Right lobe of liver (tissue), 6 donors: ENCODE data around the gene SPOCK1. TPM values are rescaled to one million over a fixed set of nuclear protein-coding genes. Genes with fewer than 3 reads are reported as not detected.

Source experiments
- ATAC-seq, 4 donors: fragments of 200-7000 bp; cut with Tn5 transposase; one replicate each; pipeline ENCODE4 v1.9.1; 2020; ENCODE audit warnings: mild to moderate bottlenecking in 4 of 4, moderate library complexity in 4 of 4
- DNase-seq, 3 donors: peaks; one replicate each; pipeline ENCODE4 v3.0.0-alpha.2; 2020
- H3K27ac ChIP-seq, 3 donors: fragments of 200-600 bp; one replicate each; pipeline ENCODE4 v1.8.0; 2022
- H3K27me3 ChIP-seq, 2 donors: fragments of 200-600 bp; one replicate each; pipeline ENCODE4 v1.8.0; 2022
- H3K36me3 ChIP-seq, 4 donors: fragments of 200-600 bp; sonication (generic) in 1 of 4; one replicate each; pipeline versions ENCODE4 v1.5.1 to v1.8.0; 2017 to 2022; ENCODE audit warnings: control low read depth in 1 of 4
- H3K4me1 ChIP-seq, 4 donors: fragments of 200-600 bp; sonication (generic) in 1 of 4; one replicate each; pipeline versions ENCODE4 v1.5.1 to v1.8.0; 2017 to 2022; ENCODE audit warnings: control low read depth in 1 of 4
- H3K4me3 ChIP-seq, 3 donors: fragments of 200-600 bp; one replicate each; pipeline ENCODE4 v1.8.0; 2022
- H3K9me3 ChIP-seq, 4 donors: fragments of 200-600 bp; sonication (generic) in 1 of 4; one replicate each; pipeline versions ENCODE4 v1.5.1 to v1.8.0; 2017 to 2022; ENCODE audit warnings: control low read depth in 1 of 4
- POLR2A ChIP-seq: fragments of 450-650 bp; IDR thresholded peaks from one replicate; pipeline ENCODE4 v1.6.1; 2017; ENCODE audit warnings: antibody characterized with exemption, mild to moderate bottlenecking
- WGBS: methylation state at CpG from one replicate; pipeline ENCODE4 v1.1.6; 2018; ENCODE audit warnings: low coverage, low lambda C conversion rate; ENCODE audit not compliant: insufficient coverage; ENCODE audit errors: missing lambda C conversion rate; 5-methylcytosine and 5-hydroxymethylcytosine counted together
- intact Hi-C, 2 donors: fragments of 100-400 bp; cut with DNase I; formaldehyde crosslinking; loops; one replicate each; pipeline versions ENCODE4 v1.11.2 to v1.14.1; 2022
- total RNA-seq, 6 experiments: library from RNA; depleted of rRNA in 2 of 6; stranded (reverse); fragments of >200 nt in 2 of 6; fragmentation: NEBNext Ultra II Directional in 3 of 6; extraction: Animal tissue kit (Norgen Biotek cat#: 25700) in 3 of 6; gene quantifications; one replicate each; pipeline versions ENCODE4 v1.1.0 to v1.2.4, GENCODE V29; 2016 to 2023
- TF ChIP-seq, protein P1 (sequence below), 4 donors: fragments of 200-600 bp in 3 of 4; fragments of 450-650 bp in 1 of 4; IDR thresholded peaks; one replicate each; pipeline versions ENCODE4 v1.5.1 to v1.8.0; 2016 to 2022; ENCODE audit warnings: antibody characterized with exemption in 4 of 4, mild to moderate bottlenecking in 2 of 4
- donor health status: DM: no; HTN: yes; CAD: no.
- donor health status: DM: no; HTN: no; CAD: no.
- donor health status: DM: no; HTN: no; CAD: no.
- donor health status: DM: no; HTN: yes; CAD: no.
- donor health status: DM: no; HTN: yes; CAD: no.

The SPOCK1 gene
- total RNA-seq, 6 experiments from 2014 or later: 0.06 to 0.86 (median 0.15) TPM; not detected in 1

DNA sequence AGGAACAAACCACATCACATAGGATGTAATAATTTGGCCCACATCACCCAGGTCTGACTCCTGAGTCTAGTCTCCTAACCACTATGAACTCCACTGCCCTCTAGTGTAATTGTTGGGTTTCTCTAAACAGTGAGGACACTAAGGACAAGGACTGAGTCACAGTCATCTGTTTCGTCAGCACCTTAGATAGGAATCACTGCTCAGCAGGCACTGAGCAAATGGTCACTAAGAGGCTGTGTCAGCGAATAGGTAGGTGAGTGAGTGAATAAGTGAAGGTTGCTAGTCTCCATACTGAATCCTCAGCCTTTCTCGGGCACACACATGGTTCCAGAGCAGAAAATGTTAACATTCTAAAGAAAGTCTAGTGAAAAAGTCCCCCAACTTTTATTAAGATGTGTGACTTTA, 278.6 kb downstream of the SPOCK1 start:
- WGBS: 31% methylated on average over 3 of the region's 3 CpGs
- no peaks in the 10 kb centered on the region for H3K9me3 ChIP-seq
- no peak overlapping the region for H3K27ac ChIP-seq
- no peak overlapping the region for H3K4me3 ChIP-seq
- H3K27me3 ChIP-seq: no peaks in the 10 kb centered on the region
- DNase-seq (no peak), ATAC-seq (peak; percentile 40 to 95 (median 60))
- no peak for TF ChIP-seq POLR2A
- TF ChIP-seq, protein P1, sequence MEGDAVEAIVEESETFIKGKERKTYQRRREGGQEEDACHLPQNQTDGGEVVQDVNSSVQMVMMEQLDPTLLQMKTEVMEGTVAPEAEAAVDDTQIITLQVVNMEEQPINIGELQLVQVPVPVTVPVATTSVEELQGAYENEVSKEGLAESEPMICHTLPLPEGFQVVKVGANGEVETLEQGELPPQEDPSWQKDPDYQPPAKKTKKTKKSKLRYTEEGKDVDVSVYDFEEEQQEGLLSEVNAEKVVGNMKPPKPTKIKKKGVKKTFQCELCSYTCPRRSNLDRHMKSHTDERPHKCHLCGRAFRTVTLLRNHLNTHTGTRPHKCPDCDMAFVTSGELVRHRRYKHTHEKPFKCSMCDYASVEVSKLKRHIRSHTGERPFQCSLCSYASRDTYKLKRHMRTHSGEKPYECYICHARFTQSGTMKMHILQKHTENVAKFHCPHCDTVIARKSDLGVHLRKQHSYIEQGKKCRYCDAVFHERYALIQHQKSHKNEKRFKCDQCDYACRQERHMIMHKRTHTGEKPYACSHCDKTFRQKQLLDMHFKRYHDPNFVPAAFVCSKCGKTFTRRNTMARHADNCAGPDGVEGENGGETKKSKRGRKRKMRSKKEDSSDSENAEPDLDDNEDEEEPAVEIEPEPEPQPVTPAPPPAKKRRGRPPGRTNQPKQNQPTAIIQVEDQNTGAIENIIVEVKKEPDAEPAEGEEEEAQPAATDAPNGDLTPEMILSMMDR (IDR thresholded peaks at IDR 0.05): peak in 3 of 4 donors; percentile 28 to 30 (median 28)
- intact Hi-C loops: no loop called here
- H3K4me1 ChIP-seq: no peaks in the 10 kb centered on the region
- no peaks in the 10 kb centered on the region for H3K36me3 ChIP-seq

DNA sequence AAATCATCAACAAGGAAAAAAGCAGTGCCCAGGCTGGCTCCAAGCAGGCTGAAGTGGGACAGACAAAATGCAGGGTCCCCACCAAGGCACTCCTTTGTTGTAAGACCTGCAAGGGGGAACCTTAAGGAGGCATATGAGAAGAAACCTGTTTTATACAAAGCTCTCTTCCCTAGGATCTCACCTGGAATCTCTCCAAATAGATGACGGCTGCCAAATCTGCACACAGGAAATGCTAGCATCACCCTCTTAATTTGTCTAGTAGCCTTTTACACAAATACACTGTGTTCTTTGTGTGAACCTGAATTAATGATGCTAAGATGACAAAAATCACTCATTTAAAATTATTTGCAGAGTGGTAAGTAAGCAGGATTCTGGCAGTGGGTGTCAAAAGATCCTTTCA, 280.2 kb downstream of the SPOCK1 start:
- no peaks in the 10 kb centered on the region for H3K9me3 ChIP-seq
- H3K4me1 ChIP-seq: no peaks in the 10 kb centered on the region
- WGBS: 22% methylated on average over 1 of the region's 1 CpG
- no peaks in the 10 kb centered on the region for H3K27me3 ChIP-seq
- H3K4me3 ChIP-seq: no peak overlapping the region
- no peaks in the 10 kb centered on the region for H3K36me3 ChIP-seq
- TF ChIP-seq, protein P1 (IDR thresholded peaks at IDR 0.05): no peak
- no peak for TF ChIP-seq POLR2A
- no peak overlapping the region for H3K27ac ChIP-seq
- DNase-seq (no peak), ATAC-seq (peak in 1 of 4 donors; percentile 9)
- intact Hi-C loops: no loop called here

DNA sequence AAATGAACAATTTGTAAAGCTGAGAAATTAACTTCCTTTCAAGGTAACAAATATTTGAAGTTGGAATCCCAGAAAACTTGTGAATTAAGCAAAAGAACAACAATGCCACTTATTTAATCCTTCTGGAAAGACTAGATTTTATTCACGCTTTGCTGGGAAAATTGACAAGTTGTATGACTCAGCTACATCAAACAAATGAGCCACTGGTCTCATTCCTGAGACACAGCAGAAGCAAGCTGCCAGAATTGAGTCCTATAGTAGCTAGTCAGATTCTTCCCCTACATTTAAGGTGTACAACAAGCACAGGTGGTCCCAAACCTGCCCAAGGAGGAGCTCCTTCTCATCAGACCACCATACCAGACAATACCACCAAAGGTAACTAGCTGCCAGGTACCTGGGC, 280.7 kb downstream of the SPOCK1 start:
- no peak overlapping the region for H3K4me3 ChIP-seq
- intact Hi-C loops: no loop called here
- DNase-seq (no peak), ATAC-seq (peak in 1 of 4 donors; percentile 63)
- no peak overlapping the region for H3K27ac ChIP-seq
- H3K9me3 ChIP-seq: no peaks in the 10 kb centered on the region
- H3K27me3 ChIP-seq: no peaks in the 10 kb centered on the region
- H3K4me1 ChIP-seq: no peaks in the 10 kb centered on the region
- H3K36me3 ChIP-seq: no peaks in the 10 kb centered on the region
- no peak for TF ChIP-seq POLR2A
- TF ChIP-seq, protein P1 (IDR thresholded peaks at IDR 0.05): no peak
- 0% methylated on average over 1 of the region's 1 CpG for WGBS

DNA sequence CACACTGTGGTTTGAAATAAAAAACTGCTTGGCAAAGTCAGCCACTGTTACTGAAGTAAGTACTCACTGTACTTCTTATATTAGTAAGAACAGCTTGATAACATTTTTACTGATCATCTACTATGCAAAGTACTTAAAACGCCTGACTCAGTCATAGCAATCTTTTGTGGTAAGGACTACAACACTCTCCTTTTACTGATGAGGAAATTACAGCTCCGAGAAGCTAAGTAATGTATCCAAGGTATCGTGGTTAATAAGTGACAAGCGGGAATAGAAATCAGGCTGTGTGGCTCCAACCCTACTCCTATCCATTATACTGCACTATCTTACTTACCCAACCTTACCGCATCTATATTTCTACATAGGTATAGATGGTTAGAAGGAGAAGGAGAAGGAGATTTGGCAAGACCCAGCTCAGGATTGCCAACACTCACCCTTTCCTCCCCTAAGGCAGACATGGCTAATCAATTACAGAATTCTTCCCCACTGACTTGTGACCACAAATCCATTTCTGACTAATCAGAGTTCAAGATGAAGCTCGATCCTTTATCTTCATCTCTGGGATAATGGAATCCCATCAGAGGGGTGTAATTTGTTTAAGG, 281.4 kb downstream of the SPOCK1 start:
- Histone ChIP-seq H3K9me3 (no peaks in the 10 kb centered on the region), H3K4me3 (no peak overlapping the region), H3K36me3 (no peaks in the 10 kb centered on the region), H3K4me1 (no peaks in the 10 kb centered on the region), H3K27ac (no peak overlapping the region), H3K27me3 (no peaks in the 10 kb centered on the region)
- intact Hi-C loops: no loop called here
- DNase-seq (no peak), ATAC-seq (no peak)
- WGBS: 54% methylated on average over 6 of the region's 6 CpGs
- TF ChIP-seq, protein P1 (IDR thresholded peaks at IDR 0.05): no peak
- TF ChIP-seq POLR2A: no peak
